Heart right ventricle (tissue), 16 donors: ENCODE measurements around the gene PWWP2B. TPM values are rescaled to one million over a fixed set of nuclear protein-coding genes. Genes with fewer than 3 reads are reported as not detected.

ENCODE experiments used
- ATAC-seq, 8 donors: fragments of 200-7000 bp; cut with Tn5 transposase; one replicate each; pipeline ENCODE4 v1.9.1; 2020; ENCODE audit warnings: mild to moderate bottlenecking in 8 of 8, moderate library complexity in 8 of 8, moderate number of reproducible peaks in 1 of 8
- DNase-seq, 2 donors: peaks; one replicate each; pipeline ENCODE4 v3.0.0-alpha.2; 2020
- H3K27ac ChIP-seq, 10 donors: fragments of 200-600 bp; sonication (generic) in 2 of 10; one replicate each; pipeline versions ENCODE4 v1.5.0 to v1.8.0; 2020 to 2022; ENCODE audit warnings: mild to moderate bottlenecking in 3 of 10
- H3K27me3 ChIP-seq, 7 donors: fragments of 200-600 bp; one replicate each; pipeline ENCODE4 v1.8.0; 2021 to 2022; ENCODE audit warnings: mild to moderate bottlenecking in 2 of 7
- H3K36me3 ChIP-seq, 9 donors: fragments of 200-600 bp; sonication (generic) in 1 of 9; one replicate each; pipeline versions ENCODE4 v1.5.0 to v1.8.0; 2020 to 2022; ENCODE audit warnings: mild to moderate bottlenecking in 2 of 9
- H3K4me1 ChIP-seq, 9 donors: fragments of 200-600 bp; sonication (generic) in 1 of 9; one replicate each; pipeline versions ENCODE4 v1.5.0 to v1.8.0; 2020 to 2022; ENCODE audit warnings: mild to moderate bottlenecking in 4 of 9
- H3K4me3 ChIP-seq, 10 donors: fragments of 200-600 bp; sonication (generic) in 2 of 10; one replicate each; pipeline versions ENCODE4 v1.5.0 to v1.8.0; 2020 to 2022; ENCODE audit warnings: mild to moderate bottlenecking in 7 of 10, moderate library complexity in 2 of 10
- H3K9me3 ChIP-seq, 11 donors: fragments of 200-600 bp in 10 of 11; sonication (generic) in 2 of 11; one replicate each; pipeline versions ENCODE4 v1.5.0 to v1.8.0; 2013 to 2022; ENCODE audit warnings: mild to moderate bottlenecking in 2 of 11, control low read depth in 1 of 11, moderate library complexity in 1 of 11
- CTCF ChIP-seq, 9 donors: fragments of 200-600 bp; sonication (generic) in 2 of 9; IDR thresholded peaks; one replicate each; pipeline versions ENCODE4 v1.5.0 to v1.8.0; 2021 to 2022; ENCODE audit warnings: antibody characterized with exemption in 9 of 9, mild to moderate bottlenecking in 5 of 9, moderate library complexity in 1 of 9
- WGBS, 2 donors: extraction: QIAGEN DNeasy Blood & Tissue Kit; methylation state at CpG; one replicate each; pipeline ENCODE4 v1.1.7; 2013; ENCODE audit warnings: inconsistent platforms in 1 of 2; 5-methylcytosine and 5-hydroxymethylcytosine counted together
- intact Hi-C, 10 donors: fragments of 100-400 bp; cut with DNase I; formaldehyde crosslinking; loops; one replicate each; pipeline versions ENCODE4 v1.11.1 to v1.14.2; 2022
- polyA plus RNA-seq, 2 donors: library from polyadenylated mRNA; stranded (reverse); fragments of 200-250 nt; gene quantifications; one replicate each; pipeline ENCODE4 v1.2.3, GENCODE V29; 2013
- total RNA-seq, 10 donors: library from RNA; stranded (reverse); fragmentation: NEBNext Ultra II Directional in 3 of 10; extraction: Animal tissue kit (Norgen Biotek cat#: 25700) in 3 of 10; gene quantifications; one replicate each; pipeline versions ENCODE4 v1.2.1 to v1.2.4, GENCODE V29; 2021 to 2023
- donor health status: Arrhythmogenic right ventricular cardiomyopathy.
- donor health status: ischemic (EF 13 %, LVEDD 7.1; RV severe dilation, severe dysfunction).
- donor health status: healthy with polysubstance abuse.
- donor health status: DM: no; HTN: yes; CAD: no.
- donor health status: DM: no; HTN: no; CAD: no.
- donor health status: ischemic (EF 25% LVEDD 6.9; RV normal size, moderate dysfunction).
- donor health status: ischemic (EF 25% LVEDD 5.7; RV mildly dilated, moderate dysfunction).
- donor health status: healthy.
- donor health status: DM: yes; HTN: yes; CAD: no.
- donor health status: Ischemic cardiomyopathy.
- donor health status: ischemic (EF 35%, LVEDD 5.7; RV mildly dilated, moderate dysfunction).
- donor health status: nonischemic (EF 11% LVEDD 7.7; RV severe dilation, severe dysfunction).
- donor health status: DM: yes; HTN: yes; CAD: no.
- donor health status: PGD.
- donor health status: ischemic (EF 29% LVEDD 5.4; RV normal size, mild dysfunction).
- donor health status: nonischemic (EF 23%, LVEDD 6.1; RV moderate dilation, normal function).

Gene PWWP2B
- total and polyA plus RNA-seq, 12 donors = 11.1 to 21.3 (median 15.0) TPM

GRCh38 chr10:132409667-132410028 is 12.6 kb downstream of the PWWP2B start:
- peak overlapping the region in 2 of 10 donors; percentile 84 to 85 for H3K27ac ChIP-seq

GRCh38 chr10:132410056-132410778 is 13.2 kb downstream of the PWWP2B start:
- TF ChIP-seq CTCF (IDR thresholded peaks at IDR 0.05) = no peak
- 94 to 95% methylated on average over 28 of the region's 28 CpGs for WGBS, 2 donors
- H3K27ac ChIP-seq = no peak overlapping the region
- ATAC-seq (no peak), DNase-seq (peak in 1 of 2 donors; percentile 10)
- intact Hi-C loops = no loop called here
- peaks cover 10 to 63% (median 50%) of the 10 kb centered on the region in 9 donors for H3K4me1 ChIP-seq
- H3K9me3 ChIP-seq = no peaks in the 10 kb centered on the region
- H3K36me3 ChIP-seq = peaks cover 0 to 19% (median 7%) of the 10 kb centered on the region in 9 donors
- H3K27me3 ChIP-seq = no peaks in the 10 kb centered on the region
- H3K4me3 ChIP-seq = no peak overlapping the region

More at GRCh38 chr10:132409667-132410028, 12.6 kb downstream of the PWWP2B start:
- Histone ChIP-seq H3K4me3 (no peak overlapping the region), H3K36me3 (peaks cover 0 to 25% (median 11%) of the 10 kb centered on the region in 9 donors), H3K27me3 (no peaks in the 10 kb centered on the region), H3K9me3 (no peaks in the 10 kb centered on the region), H3K4me1 (peaks cover 10 to 62% (median 50%) of the 10 kb centered on the region in 9 donors)
- ATAC-seq = no peak
- WGBS, 2 donors = 91 to 93% methylated on average over 4 of the region's 4 CpGs
- peak in 1 of 2 donors; percentile 2 for DNase-seq
- no peak for TF ChIP-seq CTCF (IDR thresholded peaks at IDR 0.05)
- intact Hi-C loops = no loop called here

GRCh38 chr10:132410779-132411532 is 14.0 kb downstream of the PWWP2B start:
- Histone ChIP-seq H3K27ac (peak overlapping the region in 7 of 10 donors; percentile 31 to 62 (median 48)), H3K9me3 (no peaks in the 10 kb centered on the region), H3K36me3 (peaks cover 0 to 12% (median 0%) of the 10 kb centered on the region in 9 donors), H3K4me3 (peak overlapping the region in 2 of 10 donors; percentile 10 to 14), H3K4me1 (peaks cover 10 to 63% (median 50%) of the 10 kb centered on the region in 9 donors), H3K27me3 (no peaks in the 10 kb centered on the region)
- TF ChIP-seq CTCF (IDR thresholded peaks at IDR 0.05) = no peak
- WGBS, 2 donors = 87 to 90% methylated on average over 28 of the region's 28 CpGs
- intact Hi-C loops = no loop called here
- ATAC-seq (no peak), DNase-seq (no peak)

- no peaks in the 10 kb centered on the region for H3K9me3 ChIP-seq
- ATAC-seq (peak in 1 of 8 donors; percentile 23), DNase-seq (peak in 1 of 2 donors; percentile 42)
- peak overlapping the region in 2 of 10 donors; percentile 10 to 14 for H3K4me3 ChIP-seq
- no peak for TF ChIP-seq CTCF (IDR thresholded peaks at IDR 0.05)
- peaks cover 0 to 5% (median 0%) of the 10 kb centered on the region in 9 donors for H3K36me3 ChIP-seq
- no peaks in the 10 kb centered on the region for H3K27me3 ChIP-seq
- peaks cover 10 to 64% (median 50%) of the 10 kb centered on the region in 9 donors for H3K4me1 ChIP-seq
- intact Hi-C loops = no loop called here
- WGBS, 2 donors = 40 to 57% methylated on average over 23 of the region's 23 CpGs
- H3K27ac ChIP-seq = peak overlapping the region in 9 of 10 donors; percentile 1 to 62 (median 44)
These were observed 14.7 kb downstream of the PWWP2B start for GRCh38 chr10:132411561-132412253.
